HG03108 (cell line): ENCODE measurements around the gene FSTL4.

Experiments
- ATAC-seq: cut with Tn5 transposase; IDR thresholded peaks from one replicate; pipeline ENCODE4 v1.9.1; 2021; ENCODE audit warnings: moderate library complexity; ENCODE audit not compliant: unreplicated experiment

Gene FSTL4

DNA sequence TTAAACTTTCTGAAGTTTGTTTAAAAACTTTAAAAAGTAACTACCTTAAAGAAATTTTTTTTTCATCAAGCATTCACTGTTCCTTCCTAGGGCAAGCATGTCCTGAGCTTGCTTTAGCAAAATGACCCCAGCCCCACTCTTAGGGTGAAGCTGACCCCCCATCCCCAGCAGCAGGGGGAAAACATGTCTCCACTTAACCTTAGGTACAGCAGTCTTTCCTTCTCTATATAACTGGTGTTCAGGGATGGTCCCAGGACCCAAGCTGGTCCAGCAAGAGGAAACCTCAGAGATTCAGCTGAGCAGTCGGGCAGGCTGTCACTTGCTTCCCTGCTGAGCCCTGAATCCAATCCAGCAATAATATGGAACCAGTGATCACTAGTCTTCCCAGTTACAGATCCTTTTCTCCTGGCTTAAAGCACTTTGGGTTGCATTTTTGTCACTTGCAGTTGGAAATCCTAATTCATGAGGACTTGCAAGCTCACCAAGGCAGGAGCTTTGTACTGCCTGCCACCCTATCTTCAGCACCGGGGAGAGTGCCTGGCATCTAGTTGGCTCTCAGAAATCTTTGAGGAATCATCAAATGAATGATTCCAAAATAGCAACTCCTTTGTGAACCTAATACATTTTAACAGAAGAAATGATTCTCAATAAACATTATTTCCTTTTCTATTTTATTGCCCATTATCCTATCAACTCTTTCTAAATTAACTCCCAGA, 91.2 kb downstream of the FSTL4 start:
- no peak for ATAC-seq

GRCh38 chr5:133520062-133520461, 92.3 kb downstream of the FSTL4 start:
- no peak for ATAC-seq

GRCh38 chr5:133519191-133519590, 93.2 kb downstream of the FSTL4 start:
- ATAC-seq = no peak

DNA sequence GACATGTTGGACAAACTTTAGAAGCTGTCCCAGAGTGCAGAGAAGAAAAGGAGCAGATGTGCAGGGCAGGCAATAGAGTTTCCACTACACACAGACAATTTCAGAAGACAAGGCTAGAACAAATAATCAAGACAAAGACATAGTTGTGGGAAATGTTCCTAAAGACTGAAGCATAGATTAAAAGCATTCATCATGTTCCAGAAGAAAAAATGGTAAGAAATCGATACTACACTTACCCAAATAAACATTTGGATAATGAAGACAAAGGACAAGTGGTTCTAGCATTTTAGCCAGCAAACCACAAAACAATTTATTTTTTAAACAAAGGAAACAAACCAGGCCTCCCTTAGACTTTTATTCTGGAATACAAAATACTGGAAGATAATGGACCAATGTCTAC, 97.9 kb downstream of the FSTL4 start:
- ATAC-seq = no peak

GRCh38 chr5:133512896-133513295, 99.4 kb downstream of the FSTL4 start:
- no peak for ATAC-seq

- ATAC-seq = no peak
Observed at GRCh38 chr5:133511653-133512235, 100.6 kb downstream of the FSTL4 start.

GRCh38 chr5:133510634-133511262, 101.6 kb downstream of the FSTL4 start:
- no peak for ATAC-seq

DNA sequence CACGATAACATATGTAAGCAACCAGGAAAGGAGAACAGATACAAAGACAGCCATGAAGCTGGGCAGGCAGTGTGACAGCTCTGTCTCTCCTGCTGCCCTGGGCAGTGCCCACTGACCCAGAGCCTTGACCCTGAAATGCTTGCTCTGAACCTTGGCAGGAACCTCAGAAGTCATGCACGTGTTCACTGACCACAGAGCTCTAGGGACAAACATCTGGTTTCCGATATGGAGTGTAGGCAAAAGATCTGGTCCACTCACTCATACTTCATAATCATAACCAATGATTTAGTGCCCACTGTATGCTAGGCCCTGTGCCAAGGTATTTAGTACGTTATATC, 102.6 kb downstream of the FSTL4 start:
- ATAC-seq = no peak

GRCh38 chr5:133508845-133509741, 103.2 kb downstream of the FSTL4 start:
- no peak for ATAC-seq

DNA sequence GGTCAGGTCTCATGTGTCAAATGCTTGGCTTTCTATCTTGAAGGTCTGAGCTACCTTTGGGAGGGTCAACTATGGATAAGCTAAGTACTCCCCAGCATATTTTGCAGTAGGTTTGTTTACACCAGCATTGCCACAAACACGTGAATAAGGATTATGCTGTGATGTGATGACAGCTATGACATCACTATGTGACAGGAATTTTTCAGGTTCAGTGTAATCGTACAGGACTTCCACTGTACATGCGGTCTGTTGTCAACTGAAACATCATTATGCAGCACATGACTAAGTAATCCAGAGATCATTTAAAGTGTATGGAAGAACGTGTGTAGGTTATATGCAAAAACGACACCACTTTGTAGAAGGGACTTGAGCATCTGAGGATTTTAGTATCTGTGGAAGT, 104.0 kb downstream of the FSTL4 start:
- ATAC-seq = no peak

- ATAC-seq = no peak
Observed at GRCh38 chr5:133506181-133506580, 106.2 kb downstream of the FSTL4 start.

DNA sequence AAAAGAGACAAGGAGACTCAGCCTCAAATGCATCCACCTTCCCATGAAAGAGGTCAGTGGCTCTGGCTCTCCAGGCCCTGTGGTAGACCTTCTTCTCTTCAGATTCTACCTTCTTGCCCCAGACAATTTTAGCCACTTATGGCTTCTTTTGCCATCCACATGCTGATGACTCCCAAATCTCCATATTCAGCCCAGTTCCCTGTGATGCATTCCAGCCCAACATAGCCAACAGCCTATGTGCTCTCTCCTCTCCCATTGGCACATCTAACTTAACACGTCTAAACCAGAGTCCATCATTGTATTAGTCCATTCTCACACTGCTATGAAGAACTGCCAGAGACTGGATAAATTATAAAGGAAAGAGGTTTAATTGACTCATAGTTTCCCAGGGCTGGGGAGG, 108.8 kb downstream of the FSTL4 start:
- no peak for ATAC-seq

- no peak for ATAC-seq
Observed at GRCh38 chr5:133499895-133500294, 112.4 kb downstream of the FSTL4 start.

- ATAC-seq = no peak
Observed at GRCh38 chr5:133497608-133498348, 114.6 kb downstream of the FSTL4 start.

DNA sequence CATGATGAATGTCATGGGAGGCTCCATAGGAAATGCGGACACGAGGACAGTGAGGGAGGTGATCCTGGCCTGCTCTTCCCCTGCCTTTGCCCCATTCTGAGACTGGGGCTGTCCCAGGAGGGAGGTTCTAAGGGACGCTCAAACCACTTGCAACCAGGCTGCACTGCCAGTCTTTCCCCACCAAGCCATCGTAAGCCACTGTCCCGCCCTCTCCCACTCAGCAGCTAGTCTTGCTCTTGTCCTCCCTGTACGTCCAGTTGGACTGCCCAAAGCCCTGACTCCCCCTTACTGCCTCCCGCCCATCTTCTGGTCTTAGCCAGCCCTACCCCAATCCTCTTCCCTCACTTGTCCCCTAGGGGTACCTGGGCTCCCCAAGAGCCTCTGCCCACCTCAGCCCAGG, 115.7 kb downstream of the FSTL4 start:
- no peak for ATAC-seq

- ATAC-seq = no peak
Observed at GRCh38 chr5:133494923-133495246, 117.5 kb downstream of the FSTL4 start.

- ATAC-seq = no peak
Observed at GRCh38 chr5:133494232-133494922, 118.0 kb downstream of the FSTL4 start.

DNA sequence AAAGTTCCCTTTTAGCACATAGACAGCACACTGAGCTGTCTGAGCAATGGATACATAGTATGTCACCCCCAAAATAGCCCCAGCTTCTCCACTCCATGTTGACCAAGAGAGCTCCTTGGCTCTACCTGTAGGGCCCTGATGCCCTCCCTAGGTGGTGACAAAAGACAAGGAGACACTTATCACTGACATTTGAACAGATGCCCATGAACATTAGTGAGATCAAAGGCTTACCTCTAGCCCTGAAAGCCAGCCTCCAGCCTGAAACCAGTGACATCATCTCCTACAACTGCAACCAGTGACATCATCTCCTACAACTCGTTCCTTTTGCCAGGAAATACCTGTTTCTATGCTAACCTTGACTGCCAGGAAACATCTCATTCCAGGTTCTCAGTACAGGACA, 122.7 kb downstream of the FSTL4 start:
- no peak for ATAC-seq

- ATAC-seq = no peak
Observed at GRCh38 chr5:133487093-133487492, 125.2 kb downstream of the FSTL4 start.

DNA sequence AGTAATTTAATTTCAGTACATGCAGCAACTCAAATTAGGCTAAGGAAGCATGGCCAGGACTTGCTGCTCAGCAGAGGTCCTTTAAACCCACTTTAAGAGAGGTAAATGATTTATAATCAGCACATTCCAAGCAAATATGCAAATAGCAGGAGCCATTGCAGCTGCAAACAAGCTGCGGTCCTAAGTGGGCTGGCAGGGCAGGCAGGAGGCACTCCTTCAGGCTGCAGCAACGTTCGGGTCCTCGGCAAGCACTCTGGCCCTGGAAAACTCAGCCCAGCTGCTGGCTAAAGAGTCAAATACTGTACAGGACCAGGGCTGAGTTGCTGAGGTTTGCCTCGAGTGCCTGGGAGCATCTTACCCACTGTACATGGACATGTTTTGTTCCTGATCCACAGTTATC, 126.9 kb downstream of the FSTL4 start:
- no peak for ATAC-seq
